GM18517 (cell line): Measurements from ENCODE around the gene DHRS1.
"Not testable (repeated sequence)": the region's sequence is repeated elsewhere in the genome, so short reads cannot be mapped to it uniquely, and the experiment has no call there.

Experiments used
- ATAC-seq: cut with Tn5 transposase; IDR thresholded peaks from one replicate; pipeline ENCODE4 v1.9.1; 2021; ENCODE audit warnings: mild to moderate bottlenecking, moderate library complexity; ENCODE audit not compliant: unreplicated experiment

DHRS1 gene

DNA sequence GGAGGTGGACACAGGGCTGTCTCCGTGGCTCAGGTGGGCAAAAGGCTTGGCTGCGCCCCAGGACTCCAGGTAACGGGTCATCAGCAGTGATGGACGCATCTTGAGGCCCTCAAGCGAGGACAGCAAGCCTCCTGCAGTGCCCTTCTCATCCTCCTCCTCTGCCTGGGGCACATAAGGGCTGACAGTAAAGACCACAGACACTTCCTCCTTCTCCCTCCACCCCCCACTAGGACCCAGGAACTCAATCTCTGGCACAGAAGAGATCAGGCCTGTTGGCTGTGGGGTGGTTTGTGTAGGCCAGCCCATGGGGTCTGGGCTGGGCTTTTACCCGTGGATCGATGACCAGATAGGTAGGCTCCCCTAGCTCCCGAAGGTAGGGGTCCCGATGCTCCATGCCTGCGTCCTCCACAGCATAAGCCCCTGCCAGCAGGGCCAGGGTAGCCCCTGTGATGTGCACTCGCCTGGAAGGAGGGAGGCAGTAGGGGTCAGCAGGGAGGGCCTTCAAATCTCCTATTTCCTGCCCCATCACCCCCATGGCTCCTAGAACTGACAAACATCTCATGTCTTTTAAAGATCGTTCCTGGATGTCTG, 29.6 kb upstream of the DHRS1 start:
- no peak for ATAC-seq

DNA sequence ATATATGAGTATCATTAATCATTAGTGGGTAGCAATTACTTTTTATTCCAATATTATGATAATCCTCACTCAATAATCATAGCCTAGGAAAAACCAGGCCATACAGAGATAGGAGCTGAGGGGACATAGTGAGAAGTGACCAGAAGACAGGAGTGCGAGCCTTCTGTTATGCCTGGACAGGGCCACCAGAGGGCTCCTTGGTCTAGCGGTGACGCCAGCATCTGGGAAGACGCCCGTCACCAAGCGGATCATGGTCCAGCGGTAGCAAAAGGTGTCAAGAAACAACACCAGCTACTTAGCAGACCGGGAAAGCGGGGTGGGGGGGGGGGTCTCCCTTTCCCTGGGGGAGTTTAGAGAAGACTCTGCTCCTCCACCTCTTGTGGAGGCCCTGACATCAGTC, 28.3 kb upstream of the DHRS1 start:
- ATAC-seq = not testable (repeated sequence)

GRCh38 chr14:24327303-24327702, 27.7 kb upstream of the DHRS1 start:
- ATAC-seq = no peak

DNA sequence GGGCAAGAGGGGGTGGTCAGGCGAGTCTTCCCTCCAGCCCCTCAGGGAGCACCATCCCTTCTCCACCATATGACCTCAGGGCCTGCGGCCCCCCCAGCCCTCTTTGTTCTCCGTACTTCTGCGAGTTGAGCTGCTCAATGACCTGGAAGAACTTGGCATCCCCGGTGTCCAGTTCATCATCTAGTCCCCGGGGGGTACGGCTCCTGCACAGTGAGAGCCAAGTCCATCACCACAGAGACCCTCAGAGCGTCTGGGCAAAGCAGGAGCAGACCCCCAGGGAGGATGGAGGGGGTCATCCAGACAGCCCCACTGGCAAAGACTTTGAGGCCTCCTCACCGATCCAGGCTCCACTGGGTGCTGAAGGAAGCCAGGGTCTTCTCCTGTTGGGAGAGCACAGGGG, 26.4 kb upstream of the DHRS1 start:
- ATAC-seq = no peak

GRCh38 chr14:24325041-24325530, 25.5 kb upstream of the DHRS1 start:
- no peak for ATAC-seq

- ATAC-seq = no peak
Measured at GRCh38 chr14:24324024-24324423, 24.4 kb upstream of the DHRS1 start.

DNA sequence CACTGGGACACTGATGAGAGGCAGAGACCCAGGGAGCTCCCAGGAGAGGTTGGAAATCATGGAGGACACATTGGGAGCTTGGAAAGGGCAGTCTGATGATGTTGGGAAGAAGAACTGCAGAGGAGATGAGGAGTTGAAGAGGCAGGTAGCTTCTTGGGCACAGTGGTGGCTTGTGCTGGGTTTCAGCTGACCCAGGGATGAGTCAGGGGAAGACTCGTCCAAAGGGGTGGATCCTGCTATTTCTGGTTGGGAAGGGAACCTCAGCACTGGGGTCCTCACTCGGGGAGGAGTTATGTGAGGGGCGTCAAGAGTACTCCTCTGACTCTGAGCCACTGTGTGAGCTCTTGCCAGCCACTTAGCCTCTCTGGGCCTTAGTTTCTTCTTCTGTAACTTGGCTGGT, 23.8 kb upstream of the DHRS1 start:
- ATAC-seq = no peak

DNA sequence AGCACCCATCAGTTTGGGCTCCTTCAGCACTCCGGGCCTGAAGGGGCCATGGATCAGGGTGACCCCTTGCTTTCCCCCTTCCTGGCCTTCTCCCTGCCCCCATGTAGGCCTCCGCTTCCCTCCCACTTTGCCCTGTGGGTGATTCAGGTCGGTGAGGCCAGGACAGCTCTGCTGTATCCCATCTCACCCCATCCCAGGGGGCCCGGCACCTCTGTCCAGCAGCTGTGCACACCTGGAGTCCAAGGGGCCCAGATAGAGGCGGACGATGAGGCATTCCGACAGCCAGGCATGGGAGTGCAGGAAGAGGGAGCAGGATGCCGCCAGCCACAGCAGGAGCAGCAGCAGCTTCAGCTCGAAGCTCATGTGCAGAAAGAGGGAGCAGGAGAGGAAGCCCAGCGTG, 23.1 kb upstream of the DHRS1 start:
- ATAC-seq = no peak

- no peak for ATAC-seq
Measured at GRCh38 chr14:24321212-24321975, 21.8 kb upstream of the DHRS1 start.

DNA sequence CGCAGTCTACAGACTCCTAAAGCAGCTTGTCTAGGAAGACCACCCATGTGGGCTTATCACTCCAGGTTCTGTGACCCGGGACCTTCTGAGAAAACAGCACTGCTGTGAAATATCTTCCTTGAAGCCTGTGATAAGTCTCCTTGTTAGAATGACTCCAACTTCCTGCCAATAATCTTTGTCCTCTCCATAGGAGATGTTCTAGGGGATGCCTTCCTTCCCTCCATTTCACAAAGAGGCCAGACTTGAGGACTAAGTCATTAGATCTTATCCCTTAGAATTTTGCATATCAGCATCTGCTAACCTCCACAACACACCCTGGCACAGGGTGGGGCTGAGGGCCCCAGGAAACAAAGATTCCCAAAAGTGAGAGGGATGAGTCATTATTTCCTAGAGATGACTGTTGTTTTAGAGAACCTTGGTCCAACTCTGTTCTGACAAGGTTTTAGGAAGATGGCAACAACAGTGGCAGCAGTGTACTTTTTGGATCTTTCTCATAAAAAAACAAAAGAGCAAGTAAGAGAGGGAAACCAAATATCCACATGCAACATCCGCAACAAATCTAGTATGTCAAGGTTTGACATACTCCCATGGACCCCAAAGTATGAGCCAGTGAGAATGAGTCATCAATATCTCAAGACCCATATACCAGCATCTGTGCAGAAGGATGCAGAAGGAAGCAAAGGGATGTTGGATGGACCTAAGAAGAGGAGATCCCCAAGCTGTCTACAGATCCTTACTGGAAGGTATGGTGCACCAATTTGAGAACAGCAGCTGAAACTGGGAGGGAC, 17.8 kb upstream of the DHRS1 start:
- ATAC-seq = no peak

DNA sequence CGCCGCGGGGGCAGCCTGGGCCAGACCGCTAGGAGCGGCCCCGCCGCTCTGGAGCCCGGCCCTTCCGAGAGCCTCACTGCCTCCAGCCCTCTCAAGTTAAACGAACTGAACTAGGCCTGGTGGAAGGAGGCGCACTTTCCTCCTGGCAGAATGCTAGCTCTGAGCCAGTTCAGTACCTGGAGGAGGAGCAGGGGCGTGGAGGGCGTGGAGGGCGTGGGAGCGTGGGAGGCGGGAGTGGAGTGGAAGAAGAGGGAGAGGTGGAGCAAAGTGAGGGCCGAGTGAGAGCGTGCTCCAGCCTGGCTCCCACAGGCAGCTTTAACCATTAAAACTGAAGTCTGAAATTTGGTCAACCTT, 17.0 kb upstream of the DHRS1 start:
- ATAC-seq = no peak

- ATAC-seq = no peak
Measured at GRCh38 chr14:24315807-24316596, 16.4 kb upstream of the DHRS1 start.

- ATAC-seq = no peak
Measured at GRCh38 chr14:24315243-24315806, 15.7 kb upstream of the DHRS1 start.

GRCh38 chr14:24314377-24315193, 15.0 kb upstream of the DHRS1 start:
- no peak for ATAC-seq

DNA sequence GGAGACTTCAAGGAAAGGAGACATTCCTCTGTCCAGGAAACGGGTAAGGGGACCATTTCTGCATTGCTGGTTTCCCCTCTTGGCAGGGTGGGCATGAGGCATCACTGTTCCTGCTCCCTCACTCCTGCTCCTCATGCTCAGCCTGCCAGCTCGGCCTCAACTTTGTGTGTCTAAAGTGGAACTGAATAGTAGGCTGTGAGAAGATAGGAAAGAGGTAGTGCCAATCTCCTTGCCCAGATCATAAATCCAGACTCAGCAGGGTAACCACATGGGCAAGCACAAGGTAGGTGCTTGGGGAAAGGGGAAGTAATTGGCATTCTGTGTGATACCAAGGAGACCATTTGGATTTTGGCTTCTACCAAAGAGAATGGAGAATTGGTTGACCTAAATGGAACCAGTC, 14.3 kb upstream of the DHRS1 start:
- no peak for ATAC-seq

DNA sequence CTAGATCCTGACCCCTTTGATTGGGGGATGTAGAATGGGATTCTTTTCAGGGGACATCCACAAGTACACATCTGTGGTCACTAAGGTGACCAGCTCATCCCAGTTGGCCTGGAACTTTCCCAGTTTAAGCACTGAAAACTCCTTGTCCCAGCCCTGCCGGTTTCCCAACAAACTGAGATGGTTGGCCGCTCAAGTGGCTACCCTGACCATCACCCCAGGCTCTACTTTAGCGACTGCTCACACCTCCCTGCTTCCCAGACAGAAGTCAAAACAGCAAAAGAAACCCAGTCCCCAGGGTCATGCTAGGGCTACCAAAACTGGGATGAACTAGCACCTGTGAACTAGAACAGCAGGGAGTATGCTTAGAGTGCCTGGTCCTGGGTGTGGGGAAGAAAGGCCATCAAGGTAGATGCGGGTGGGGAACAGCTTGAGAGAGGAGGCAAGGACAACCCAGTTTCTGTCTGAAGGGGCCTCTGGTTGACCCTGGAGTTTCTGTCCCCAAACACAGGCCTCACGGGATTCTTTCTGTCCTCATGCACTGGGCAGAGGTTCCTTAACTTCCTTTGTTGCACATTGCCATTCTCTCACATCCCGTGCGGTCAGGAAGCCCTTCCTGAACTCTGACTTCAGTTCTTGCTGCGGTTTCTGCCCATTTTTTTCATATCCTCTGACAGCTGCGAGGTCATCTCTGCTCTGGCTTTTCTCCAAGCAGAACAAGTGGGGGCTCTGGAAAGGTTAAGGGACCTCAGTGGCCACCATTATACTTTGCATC, 13.3 kb upstream of the DHRS1 start:
- ATAC-seq = no peak

GRCh38 chr14:24311837-24312615, 12.4 kb upstream of the DHRS1 start:
- ATAC-seq = no peak
